Small intestine (tissue), 7 donors: ENCODE data around the gene ZCCHC18. TPM values are rescaled to one million over a fixed set of nuclear protein-coding genes. Genes with fewer than 3 reads are reported as not detected.

Experiments
- DNase-seq, 2 donors: peaks; one replicate each; pipeline versions ENCODE4 v3.0.0 to v3.0.0-alpha.2; 2013
- FAIRE-seq: peaks from 2 replicates; lab custom pipeline; 2012; peaks lifted over from hg19 to GRCh38; lab: Jason Lieb, UNC
- H3K27ac ChIP-seq, 3 donors: one replicate each; pipeline ENCODE4 v1.5.1; 2013; ENCODE audit warnings: low read length in 2 of 3, mild to moderate bottlenecking in 2 of 3, control low read depth in 1 of 3, inconsistent platforms in 1 of 3, low read depth in 1 of 3, moderate library complexity in 1 of 3
- H3K27me3 ChIP-seq, 3 donors: one replicate each; pipeline ENCODE4 v1.6.1; 2013; ENCODE audit warnings: low read length in 3 of 3, inconsistent platforms in 1 of 3; ENCODE audit not compliant: control insufficient read depth in 3 of 3, insufficient read depth in 3 of 3
- H3K36me3 ChIP-seq, 3 donors: one replicate each; pipeline ENCODE4 v1.6.1; 2013; ENCODE audit warnings: low read length in 3 of 3, inconsistent platforms in 1 of 3, low read depth in 1 of 3, mild to moderate bottlenecking in 1 of 3, moderate library complexity in 1 of 3; ENCODE audit not compliant: control insufficient read depth in 3 of 3, insufficient read depth in 2 of 3
- H3K4me1 ChIP-seq, 3 donors: one replicate each; pipeline ENCODE4 v1.6.1; 2013; ENCODE audit warnings: low read length in 2 of 3, inconsistent platforms in 1 of 3, low read depth in 1 of 3, mild to moderate bottlenecking in 1 of 3, moderate library complexity in 1 of 3; ENCODE audit not compliant: control insufficient read depth in 3 of 3, insufficient read depth in 2 of 3
- H3K4me3 ChIP-seq, 3 donors: one replicate each; pipeline ENCODE4 v1.5.1; 2013; ENCODE audit warnings: low read length in 3 of 3, control low read depth in 1 of 3, inconsistent platforms in 1 of 3, low read depth in 1 of 3, mild to moderate bottlenecking in 1 of 3, moderate library complexity in 1 of 3
- H3K9me3 ChIP-seq, 2 donors: one replicate each; pipeline ENCODE4 v1.6.1; 2013; ENCODE audit warnings: low read depth in 1 of 2, low read length in 1 of 2; ENCODE audit not compliant: control insufficient read depth in 2 of 2, insufficient read depth in 1 of 2
- WGBS, 3 donors: extraction: QIAGEN DNeasy Blood & Tissue Kit; methylation state at CpG; one replicate each; pipeline ENCODE4 v1.1.7; 2013; 5-methylcytosine and 5-hydroxymethylcytosine counted together
- polyA plus RNA-seq, 4 donors: library from polyadenylated mRNA; stranded (reverse) in 3 of 4; unstranded in 1 of 4; fragments of 200-250 nt in 3 of 4; fragments of 120-200 nt in 1 of 4; gene quantifications; one replicate each; pipeline versions ENCODE4 v1.2.1 to v1.2.3, GENCODE V29; 2013
- donor health status: healthy with polysubstance abuse.
- donor health status: control.
- donor health status: control.
- donor health status: Bipolar disorder and iron deficiency.
- donor health status: healthy.

Gene ZCCHC18
- polyA plus RNA-seq, 4 donors, result 0.70 to 0.93 TPM; not detected in 2

DNA sequence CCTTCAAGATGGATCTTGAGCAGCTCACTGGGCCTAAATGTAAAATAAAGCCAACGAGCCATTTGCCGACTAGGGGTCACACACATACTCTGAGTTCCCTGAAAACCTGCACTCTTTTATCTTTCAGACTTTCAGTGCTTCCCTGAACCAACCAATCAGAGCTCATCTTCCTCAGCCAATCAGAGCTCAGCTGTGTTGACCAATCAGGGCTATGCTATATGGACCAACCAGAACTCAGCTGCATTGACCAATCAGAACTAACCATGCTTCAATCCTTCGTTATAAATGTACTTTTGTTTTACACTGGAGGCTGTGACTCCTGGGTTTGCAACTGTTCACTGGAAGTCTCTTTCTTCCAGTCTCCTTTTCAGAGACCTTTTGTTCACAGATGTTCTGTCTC is 25.2 kb downstream of the ZCCHC18 start:
- no peaks in the 10 kb centered on the region for H3K27me3 ChIP-seq
- H3K27ac ChIP-seq, result no peak overlapping the region
- no peak for DNase-seq
- WGBS, 3 donors, result 86 to 92% (median 91%) methylated on average over 3 of the region's 3 CpGs
- H3K4me1 ChIP-seq, result no peaks in the 10 kb centered on the region
- H3K36me3 ChIP-seq, result no peaks in the 10 kb centered on the region
- H3K9me3 ChIP-seq, result no peaks in the 10 kb centered on the region
- H3K4me3 ChIP-seq, result no peak overlapping the region
- no peak for FAIRE-seq

DNA sequence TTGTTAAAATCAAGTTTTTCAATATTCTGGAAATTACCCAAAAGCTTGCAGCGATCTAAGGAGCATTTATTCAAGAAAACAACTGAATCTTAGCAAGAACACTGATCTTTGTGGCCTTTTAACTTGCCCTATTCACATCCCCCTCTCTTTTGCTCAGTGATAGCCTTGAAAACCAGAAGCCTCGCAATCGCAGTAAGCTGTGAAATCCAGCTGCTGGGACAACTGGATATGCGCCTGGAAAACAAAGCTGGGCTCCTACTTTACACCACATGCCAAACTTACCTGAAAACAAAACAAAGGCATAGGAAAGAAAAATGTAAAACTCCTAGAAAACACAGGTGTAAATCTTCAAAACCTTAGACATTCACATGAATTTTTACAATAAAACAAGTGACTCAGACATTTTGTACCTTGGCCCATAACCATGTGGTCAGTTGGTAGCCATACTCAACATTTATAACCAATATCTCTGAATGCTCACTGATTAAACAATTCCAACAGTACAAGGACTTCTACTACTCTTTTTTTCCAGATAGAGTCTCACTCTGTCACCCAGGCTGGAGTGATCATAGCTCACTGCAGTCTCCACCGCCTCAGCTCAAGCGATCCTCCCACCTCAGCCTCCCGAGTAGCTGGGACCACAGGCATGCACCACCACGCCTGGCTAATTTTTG is 28.9 kb downstream of the ZCCHC18 start:
- WGBS, 3 donors, result 86 to 93% (median 92%) methylated on average over 8 of the region's 8 CpGs
- no peak overlapping the region for H3K27ac ChIP-seq
- H3K27me3 ChIP-seq, result no peaks in the 10 kb centered on the region
- no peaks in the 10 kb centered on the region for H3K36me3 ChIP-seq
- H3K9me3 ChIP-seq, result no peaks in the 10 kb centered on the region
- no peak for FAIRE-seq
- DNase-seq, result peak in 1 of 2 donors; percentile 2
- no peaks in the 10 kb centered on the region for H3K4me1 ChIP-seq
- no peak overlapping the region for H3K4me3 ChIP-seq

DNA sequence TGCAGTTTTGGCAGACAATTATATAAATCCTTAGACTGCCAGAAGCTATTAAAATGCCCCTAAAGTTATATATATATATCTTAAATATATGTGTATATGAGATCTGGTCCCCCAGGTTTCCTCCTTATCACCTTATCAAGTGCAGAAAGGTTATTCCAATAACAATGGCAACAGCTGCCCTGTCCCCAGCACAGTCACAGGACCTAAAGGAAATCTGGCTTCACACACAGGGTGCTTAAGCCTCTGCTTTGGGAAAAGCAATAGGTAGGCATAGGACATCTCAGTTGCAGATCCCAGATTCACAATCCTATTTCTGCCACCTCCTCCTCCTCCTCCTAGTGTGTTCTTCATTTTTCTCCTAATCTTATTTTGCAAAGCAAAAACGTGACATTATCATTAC is 38.7 kb downstream of the ZCCHC18 start:
- FAIRE-seq, result no peak
- H3K27ac ChIP-seq, result no peak overlapping the region

DNA sequence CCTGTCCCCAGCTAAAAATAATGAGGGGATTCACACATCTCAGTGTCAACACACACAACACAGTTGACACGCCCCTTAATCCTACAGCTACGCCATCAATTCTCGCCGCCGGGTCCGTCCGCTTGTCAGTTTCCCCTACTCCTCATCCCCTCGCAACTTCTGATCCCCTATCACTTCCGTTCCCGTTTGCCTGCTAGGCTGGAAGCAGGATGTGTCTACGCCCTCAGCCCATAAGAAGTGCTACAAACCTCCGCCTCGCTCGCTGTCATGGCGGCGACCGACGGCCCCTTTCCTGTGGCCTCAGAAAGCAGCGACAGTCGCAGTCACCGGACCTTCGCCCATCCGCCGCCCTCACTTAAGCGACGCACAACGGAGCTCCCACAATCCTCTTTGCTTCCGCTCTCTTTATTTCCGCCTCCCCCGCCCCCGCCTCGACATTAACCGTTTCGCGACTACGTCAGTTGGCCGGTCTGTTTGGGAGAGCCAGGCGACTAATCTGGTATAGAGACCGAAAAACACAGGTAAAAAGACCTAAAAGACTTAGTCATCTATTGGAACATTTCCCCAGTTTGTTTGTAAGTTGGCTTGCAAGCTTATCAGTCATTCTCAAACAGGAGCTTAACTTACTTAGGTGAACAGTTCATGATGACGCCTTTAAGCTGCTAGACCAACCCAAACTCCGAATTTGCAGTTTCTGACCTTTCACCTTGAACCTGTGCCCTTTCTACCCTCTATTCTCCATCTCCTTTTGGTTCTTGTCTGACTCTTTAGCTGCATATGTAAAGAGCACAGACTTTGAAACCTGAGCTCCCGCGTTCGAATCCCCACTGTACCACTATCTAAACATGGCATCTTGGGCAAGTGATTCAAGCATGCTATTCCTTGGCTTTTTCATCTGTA is 44.6 kb downstream of the ZCCHC18 start, which contains the start of gene SLC25A53:
Gene SLC25A53, minus strand, starts transcription at position 380 of the 900 bp plus-strand sequence. CDS start 51,752 bp downstream, outside the sequence.
- Histone ChIP-seq H3K4me1 (no peaks in the 10 kb centered on the region), H3K27ac (peak within 1 kb of the TSS; percentile 66 to 98 (median 94)), H3K4me3 (peak within 1 kb of the TSS; percentile 32 to 73 (median 47)), H3K36me3 (no peaks in the 10 kb centered on the region), H3K27me3 (no peaks in the 10 kb centered on the region), H3K9me3 (no peaks in the 10 kb centered on the region)
- DNase-seq, result peak; percentile 83 to 87
- FAIRE-seq, result no peak
- WGBS, 3 donors, result 0 to 40% (median 5%) methylated on average over 42 to 44 of the region's 44 CpGs

More for the DNA sequence above, 38.7 kb downstream of the ZCCHC18 start:
- no peak overlapping the region for H3K4me3 ChIP-seq
- 45 to 47% (median 46%) methylated on average over 1 of the region's 1 CpG for WGBS, 3 donors
- H3K9me3 ChIP-seq, result no peaks in the 10 kb centered on the region
- no peaks in the 10 kb centered on the region for H3K4me1 ChIP-seq
- DNase-seq, result no peak
- no peaks in the 10 kb centered on the region for H3K36me3 ChIP-seq
- H3K27me3 ChIP-seq, result no peaks in the 10 kb centered on the region

Other genes with a start within 250 kb of the ZCCHC18 start
- 1 to 10 TPM; 1.8 to 6.8 (median 4.1) TPM for gene TMSB15B, start 149.9 kb upstream of the ZCCHC18 start, polyA plus RNA-seq
- not detected for gene H2BW1, start 98.8 kb upstream of the ZCCHC18 start, polyA plus RNA-seq
- gene H2BW2, start 72.6 kb upstream of the ZCCHC18 start, polyA plus RNA-seq, result not detected
- gene TMSB15C, start 36.3 kb upstream of the ZCCHC18 start, polyA plus RNA-seq, result 1 to 10 TPM in 1 of 4 donors, under 1 TPM in 1, not detected in 2; 0.54 to 2.9 TPM
- gene SLC25A53, start 44.5 kb downstream of the ZCCHC18 start, polyA plus RNA-seq, result 1 to 10 TPM; 2.2 to 9.4 (median 7.7) TPM
- 10 to 100 TPM in 2 of 4 donors, 1 to 10 TPM in 2; 4.9 to 21.0 (median 10.3) TPM for gene FAM199X, start 53.9 kb downstream of the ZCCHC18 start, polyA plus RNA-seq
- not detected for gene ESX1, start 142.4 kb downstream of the ZCCHC18 start, polyA plus RNA-seq